HG03439 (cell line): Measurements from ENCODE around the gene GRIK4.
A peak's percentile ranks its signal among the peaks of the same experiment; 100 is the strongest.

ENCODE experiments used
- ATAC-seq: cut with Tn5 transposase; IDR thresholded peaks from one replicate; pipeline ENCODE4 v1.9.1; 2021; ENCODE audit warnings: mild to moderate bottlenecking, moderate library complexity; ENCODE audit not compliant: unreplicated experiment

GRIK4 gene

GRCh38 chr11:120893440-120894201, 382.1 kb downstream of the GRIK4 start:
- peak; percentile 89 for ATAC-seq

GRCh38 chr11:120894202-120894985, 382.8 kb downstream of the GRIK4 start:
- no peak for ATAC-seq

- no peak for ATAC-seq
Observed at GRCh38 chr11:120896687-120897086, 385.1 kb downstream of the GRIK4 start.

GRCh38 chr11:120898568-120898967, 387.0 kb downstream of the GRIK4 start:
- ATAC-seq = no peak

- no peak for ATAC-seq
Observed at GRCh38 chr11:120899720-120900119, 388.2 kb downstream of the GRIK4 start.

GRCh38 chr11:120900643-120901042, 389.1 kb downstream of the GRIK4 start:
- ATAC-seq = no peak

GRCh38 chr11:120903686-120904085, 392.1 kb downstream of the GRIK4 start:
- ATAC-seq = no peak

GRCh38 chr11:120904116-120904515, 392.6 kb downstream of the GRIK4 start:
- no peak for ATAC-seq

- no peak for ATAC-seq
Observed at GRCh38 chr11:120906766-120907165, 395.2 kb downstream of the GRIK4 start.

GRCh38 chr11:120907971-120908370, 396.4 kb downstream of the GRIK4 start:
- ATAC-seq = no peak

- no peak for ATAC-seq
Observed at GRCh38 chr11:120908461-120909181, 397.1 kb downstream of the GRIK4 start.

- no peak for ATAC-seq
Observed at GRCh38 chr11:120909676-120910416, 398.3 kb downstream of the GRIK4 start.

GRCh38 chr11:120911943-120912342, 400.4 kb downstream of the GRIK4 start:
- no peak for ATAC-seq

- ATAC-seq = no peak
Observed at GRCh38 chr11:120912504-120912903, 401.0 kb downstream of the GRIK4 start.

- no peak for ATAC-seq
Observed at GRCh38 chr11:120912915-120913314, 401.4 kb downstream of the GRIK4 start.

- no peak for ATAC-seq
Observed at GRCh38 chr11:120914021-120914420, 402.5 kb downstream of the GRIK4 start.

GRCh38 chr11:120914601-120915000, 403.1 kb downstream of the GRIK4 start:
- no peak for ATAC-seq

- no peak for ATAC-seq
Observed at GRCh38 chr11:120917559-120918239, 406.2 kb downstream of the GRIK4 start.

- ATAC-seq = no peak
Observed at GRCh38 chr11:120918257-120918656, 406.7 kb downstream of the GRIK4 start.

- ATAC-seq = no peak
Observed at GRCh38 chr11:120919045-120919444, 407.5 kb downstream of the GRIK4 start.
